ENCODE measurements around the gene EHD4. TPM values are rescaled to one million over a fixed set of nuclear protein-coding genes. Genes with fewer than 3 reads are reported as not detected.

EHD4 gene
- polyA plus RNA-seq, 3 donors, result 12.8 to 16.0 (median 14.2) TPM

DNA sequence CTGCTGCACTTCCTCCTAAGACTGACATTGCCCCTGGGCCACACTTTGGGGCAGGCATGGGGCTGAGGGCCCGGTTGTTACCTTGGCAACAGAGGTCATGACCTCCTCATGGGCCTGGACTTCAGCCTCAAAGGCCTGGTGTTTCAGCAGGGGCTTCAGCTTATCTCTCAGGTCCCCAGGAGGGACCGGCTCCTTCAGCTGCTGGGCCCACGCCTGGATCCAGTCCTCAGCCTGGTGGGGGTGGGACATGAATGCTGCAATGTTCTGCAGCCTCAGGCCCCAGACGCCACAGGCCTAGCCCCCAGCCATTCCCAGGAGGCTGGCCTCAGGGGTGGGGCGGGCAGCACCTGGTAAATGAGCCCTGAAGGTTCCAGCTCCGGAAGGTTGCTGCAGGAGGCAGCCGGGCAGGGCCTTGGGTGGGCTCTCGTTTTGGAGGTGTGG is 106.1 kb downstream of the EHD4 start:
- WGBS (ENCODE audit: insufficient coverage), result 88% methylated on average over 8 of the region's 8 CpGs
- peaks cover 0 to 5% (median 3%) of the 10 kb centered on the region in 3 donors for H3K27me3 Mint-ChIP-seq (ENCODE audit: low read depth in 3 of 3)
- H3K4me3 Mint-ChIP-seq, result no peak overlapping the region
- no peaks in the 10 kb centered on the region for H3K4me1 ChIP-seq (ENCODE audit: control insufficient read depth in 1 of 2, insufficient read depth in 2 of 2, low read length in 2 of 2)
- no peaks in the 10 kb centered on the region for H3K79me2 ChIP-seq (ENCODE audit: insufficient read depth, low read length)
- H3K27me3 ChIP-seq (ENCODE audit: control insufficient read depth in 2 of 2, insufficient read depth in 2 of 2, low read length in 2 of 2), result no peaks in the 10 kb centered on the region
- no peaks in the 10 kb centered on the region for H3K9me3 ChIP-seq (replicated peaks in 1 of 2; ENCODE audit: control insufficient read depth in 1 of 2, insufficient read depth in 1 of 2, low read length in 2 of 2)
- no peak for DNase-seq
- H2AFZ ChIP-seq (ENCODE audit: insufficient read depth, low read depth, low read length, poor library complexity, severe bottlenecking), result no peak overlapping the region
- intact Hi-C loops (cut with micrococcal nuclease), result no loop called here
- H3K36me3 ChIP-seq (replicated peaks in 1 of 2; ENCODE audit: control insufficient read depth in 1 of 2, insufficient read depth in 2 of 2, low read length in 2 of 2), result no peaks in the 10 kb centered on the region
- no peak overlapping the region for H3K9ac ChIP-seq (ENCODE audit: insufficient read depth, low read length, poor library complexity, severe bottlenecking)
- no peaks in the 10 kb centered on the region for H3K9me3 Mint-ChIP-seq
- TF ChIP-seq, protein P1, sequence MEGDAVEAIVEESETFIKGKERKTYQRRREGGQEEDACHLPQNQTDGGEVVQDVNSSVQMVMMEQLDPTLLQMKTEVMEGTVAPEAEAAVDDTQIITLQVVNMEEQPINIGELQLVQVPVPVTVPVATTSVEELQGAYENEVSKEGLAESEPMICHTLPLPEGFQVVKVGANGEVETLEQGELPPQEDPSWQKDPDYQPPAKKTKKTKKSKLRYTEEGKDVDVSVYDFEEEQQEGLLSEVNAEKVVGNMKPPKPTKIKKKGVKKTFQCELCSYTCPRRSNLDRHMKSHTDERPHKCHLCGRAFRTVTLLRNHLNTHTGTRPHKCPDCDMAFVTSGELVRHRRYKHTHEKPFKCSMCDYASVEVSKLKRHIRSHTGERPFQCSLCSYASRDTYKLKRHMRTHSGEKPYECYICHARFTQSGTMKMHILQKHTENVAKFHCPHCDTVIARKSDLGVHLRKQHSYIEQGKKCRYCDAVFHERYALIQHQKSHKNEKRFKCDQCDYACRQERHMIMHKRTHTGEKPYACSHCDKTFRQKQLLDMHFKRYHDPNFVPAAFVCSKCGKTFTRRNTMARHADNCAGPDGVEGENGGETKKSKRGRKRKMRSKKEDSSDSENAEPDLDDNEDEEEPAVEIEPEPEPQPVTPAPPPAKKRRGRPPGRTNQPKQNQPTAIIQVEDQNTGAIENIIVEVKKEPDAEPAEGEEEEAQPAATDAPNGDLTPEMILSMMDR (IDR thresholded peaks at IDR 0.05), result no peak
- H4K20me1 ChIP-seq (ENCODE audit: insufficient read depth, low read length), result no peaks in the 10 kb centered on the region
- no peak overlapping the region for H3K4me3 ChIP-seq (replicated peaks in 1 of 3; ENCODE audit: low read depth in 2 of 3, low read length in 3 of 3)
- no peak overlapping the region for H3K4me2 ChIP-seq (replicated peaks; ENCODE audit: extremely low read depth, low read length, poor library complexity, severe bottlenecking)
- no peak overlapping the region for H3K27ac ChIP-seq (ENCODE audit: low read depth in 1 of 2, low read length in 2 of 2)
- no peak overlapping the region for H3K27ac Mint-ChIP-seq
- H3K36me3 Mint-ChIP-seq, result no peaks in the 10 kb centered on the region
- no peaks in the 10 kb centered on the region for H3K4me1 Mint-ChIP-seq

DNA sequence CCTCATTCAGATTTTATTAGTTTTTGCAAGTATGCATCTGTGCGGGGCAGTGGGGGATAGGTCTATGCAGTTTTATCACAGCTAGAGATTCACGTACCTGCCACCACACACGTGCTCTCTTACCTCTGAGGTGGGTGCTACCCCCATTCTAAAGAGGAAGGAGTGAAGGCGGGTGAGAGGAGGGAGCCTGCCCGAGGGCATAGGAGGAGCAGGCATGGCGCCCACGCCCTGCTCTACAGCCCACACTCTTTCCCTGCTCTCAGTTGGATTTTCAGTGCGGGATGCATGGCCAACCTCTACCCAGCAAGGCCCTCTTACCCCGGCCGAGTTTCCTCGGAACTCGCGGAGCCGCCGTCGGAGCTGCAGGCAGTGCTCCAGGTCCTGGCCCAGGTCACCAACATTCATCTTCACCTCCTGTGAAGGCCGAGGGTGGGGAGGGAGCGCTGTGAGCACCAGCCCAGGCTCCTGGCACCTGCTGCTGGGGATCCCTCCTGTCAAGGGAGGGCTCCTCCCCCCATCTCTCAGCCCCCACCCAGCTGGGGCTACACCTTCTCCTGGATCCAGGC is 106.8 kb downstream of the EHD4 start:
- Histone ChIP-seq H2AFZ (ENCODE audit: insufficient read depth, low read depth, low read length, poor library complexity, severe bottlenecking) (no peak overlapping the region), H3K36me3 (replicated peaks in 1 of 2; ENCODE audit: control insufficient read depth in 1 of 2, insufficient read depth in 2 of 2, low read length in 2 of 2) (no peaks in the 10 kb centered on the region), H3K4me2 (replicated peaks; ENCODE audit: extremely low read depth, low read length, poor library complexity, severe bottlenecking) (no peak overlapping the region), H4K20me1 (ENCODE audit: insufficient read depth, low read length) (no peaks in the 10 kb centered on the region), H3K79me2 (ENCODE audit: insufficient read depth, low read length) (no peaks in the 10 kb centered on the region), H3K27me3 (ENCODE audit: control insufficient read depth in 2 of 2, insufficient read depth in 2 of 2, low read length in 2 of 2) (no peaks in the 10 kb centered on the region), H3K9ac (ENCODE audit: insufficient read depth, low read length, poor library complexity, severe bottlenecking) (no peak overlapping the region), H3K27ac (ENCODE audit: low read depth in 1 of 2, low read length in 2 of 2) (no peak overlapping the region), H3K4me1 (ENCODE audit: control insufficient read depth in 1 of 2, insufficient read depth in 2 of 2, low read length in 2 of 2) (no peaks in the 10 kb centered on the region), H3K4me3 (replicated peaks in 1 of 3; ENCODE audit: low read depth in 2 of 3, low read length in 3 of 3) (no peak overlapping the region), H3K9me3 (replicated peaks in 1 of 2; ENCODE audit: control insufficient read depth in 1 of 2, insufficient read depth in 1 of 2, low read length in 2 of 2) (no peaks in the 10 kb centered on the region)
- Mint-ChIP-seq H3K36me3 (no peaks in the 10 kb centered on the region), H3K27ac (no peak overlapping the region), H3K4me1 (peaks cover 3% of the 10 kb centered on the region), H3K9me3 (no peaks in the 10 kb centered on the region), H3K27me3 (ENCODE audit: low read depth in 3 of 3) (peaks cover 0 to 5% (median 3%) of the 10 kb centered on the region in 3 donors), H3K4me3 (no peak overlapping the region)
- no peak for DNase-seq
- 100% methylated on average over 2 of the region's 18 CpGs for WGBS (ENCODE audit: insufficient coverage)
- TF ChIP-seq, protein P1 (IDR thresholded peaks at IDR 0.05), result no peak
- intact Hi-C loops (cut with micrococcal nuclease), result no loop called here

Data from CD14-positive monocyte (primary cell).